Cerebellar nuclear complex (tissue), 1 donor: ENCODE data around the gene MIPEP.
"Not testable (repeated sequence)": the region's sequence is repeated elsewhere in the genome, so short reads cannot be mapped to it uniquely, and the experiment has no call there.

Experiments
- DNase-seq, 2 experiments: peaks; one replicate each; lab custom pipeline; 2025; lab: John Stamatoyannopoulos, UW

The MIPEP gene

DNA sequence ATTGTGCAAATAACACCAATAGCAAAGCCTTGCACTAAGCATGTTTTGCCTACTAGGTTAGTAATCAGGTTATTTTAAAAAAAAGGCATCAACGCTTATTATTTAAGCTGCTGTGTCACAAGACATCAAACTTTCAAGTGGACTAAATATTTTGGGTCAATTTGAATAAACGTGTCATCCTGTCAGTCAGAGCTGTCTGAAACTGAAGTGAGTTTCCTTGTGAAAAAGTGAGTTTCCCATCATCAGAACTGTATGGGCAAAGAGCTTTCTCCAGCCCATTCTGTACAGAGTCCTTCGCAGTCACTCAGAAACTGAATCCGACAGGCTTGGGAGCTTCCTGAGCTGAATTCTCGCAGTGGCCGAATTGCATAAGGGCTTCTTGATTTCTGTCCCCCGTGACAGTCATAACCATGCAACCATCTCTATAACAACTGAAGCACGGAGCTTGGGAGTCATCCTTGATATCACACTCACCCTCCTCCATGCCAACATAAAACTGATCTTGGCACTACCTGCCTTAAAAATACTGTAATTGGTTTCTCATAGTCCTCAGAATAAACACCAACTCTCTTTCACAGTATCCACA lies 139.8 kb downstream of the MIPEP start:
- no peak for DNase-seq

DNA sequence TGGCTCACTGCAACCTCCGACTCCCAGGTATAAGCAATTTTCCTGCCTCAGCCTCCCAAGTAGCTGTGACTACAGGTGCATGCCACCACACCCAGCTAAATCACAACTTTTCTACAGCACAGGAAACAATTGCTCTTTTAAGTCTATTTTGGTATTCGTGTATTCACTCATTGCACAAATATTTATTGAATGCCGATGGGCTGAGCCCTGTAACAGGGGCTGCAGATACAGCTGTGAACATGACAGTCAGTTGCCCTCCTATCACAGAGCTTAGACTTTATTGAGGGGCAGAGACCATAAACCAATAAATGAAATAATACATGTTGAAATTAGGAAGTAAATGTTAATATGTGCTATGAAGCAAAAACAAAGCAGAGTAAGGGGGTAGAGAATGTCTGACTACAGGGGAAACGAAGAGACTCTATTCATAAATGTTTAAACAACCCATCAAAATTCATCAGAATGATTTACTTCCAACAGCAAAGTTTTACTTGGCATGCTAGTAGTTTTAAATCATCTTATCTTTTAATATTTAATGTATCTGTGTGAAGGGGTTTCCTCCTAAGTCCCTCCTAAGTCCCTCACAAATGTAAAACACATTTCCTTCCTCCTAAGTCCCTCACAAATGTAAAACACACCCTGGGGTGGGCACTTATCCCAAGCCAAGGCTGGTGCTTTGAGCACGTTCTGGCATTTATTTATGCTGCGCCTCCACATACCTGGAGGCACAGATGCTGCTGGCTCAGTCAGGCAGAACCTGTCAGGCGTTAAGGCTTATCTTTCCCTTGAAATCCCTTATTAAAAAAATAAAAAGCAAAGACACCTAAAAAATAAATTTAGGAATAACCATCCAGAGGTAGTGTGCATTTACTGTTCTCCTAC lies 140.8 kb downstream of the MIPEP start:
- no peak for DNase-seq

- not testable (repeated sequence) for DNase-seq
Measured at GRCh38 chr13:23746141-23746540, 143.1 kb downstream of the MIPEP start.

DNA sequence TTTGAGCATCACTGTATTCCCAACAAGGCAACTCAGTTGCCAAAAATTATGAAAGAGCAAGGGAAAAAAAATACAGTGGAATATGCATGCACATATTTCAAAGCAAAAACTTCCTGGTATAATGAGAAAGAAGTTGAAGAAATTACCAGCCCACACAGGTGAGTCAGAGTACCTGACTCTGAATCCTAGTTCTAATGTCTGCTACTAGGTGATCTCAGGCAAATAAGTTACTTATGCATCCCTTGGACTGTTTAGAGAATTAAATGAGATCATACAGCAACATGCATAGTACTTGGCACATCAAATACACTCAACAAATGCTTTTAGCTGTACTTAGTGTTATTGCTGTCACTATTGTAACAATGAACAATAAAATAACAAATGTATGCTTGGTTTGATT lies 144.9 kb downstream of the MIPEP start:
- no peak for DNase-seq

DNA sequence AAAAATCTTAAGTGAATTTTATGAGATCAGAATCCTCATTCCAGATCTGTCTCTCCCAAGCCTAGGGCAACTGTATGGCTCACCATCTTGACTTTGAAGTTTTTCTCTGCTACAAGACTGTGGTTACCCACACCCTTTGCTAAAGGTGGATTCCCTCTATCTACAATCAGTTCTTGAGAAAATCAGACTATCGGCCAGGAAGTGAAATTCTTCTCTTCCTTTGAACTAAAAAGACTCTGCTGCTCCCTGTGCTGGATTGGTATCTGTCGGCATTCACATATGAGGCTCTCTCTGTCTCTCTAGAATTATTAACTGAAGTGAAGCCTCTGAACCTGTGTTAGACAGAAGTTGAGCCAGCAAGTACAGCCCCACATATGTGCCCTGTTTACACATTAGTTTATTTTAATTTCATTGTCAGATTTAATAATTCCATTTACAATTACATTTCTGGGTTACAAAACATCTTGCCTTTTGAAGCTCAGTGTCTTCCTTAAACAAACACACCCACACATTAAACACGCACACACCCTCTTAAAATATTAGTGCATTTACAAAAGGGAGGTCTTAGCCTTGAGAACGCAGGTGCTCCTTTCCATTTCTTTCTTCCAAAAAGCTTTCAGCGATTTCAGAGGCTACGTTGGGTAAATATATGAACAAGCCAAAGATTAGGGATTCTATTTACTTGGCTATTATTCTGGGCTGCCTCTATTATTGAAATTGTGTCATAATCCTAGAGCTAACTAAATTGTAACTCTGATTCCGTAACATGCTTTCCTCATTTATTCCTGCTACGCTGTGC lies 145.7 kb downstream of the MIPEP start:
- DNase-seq = no peak

DNA sequence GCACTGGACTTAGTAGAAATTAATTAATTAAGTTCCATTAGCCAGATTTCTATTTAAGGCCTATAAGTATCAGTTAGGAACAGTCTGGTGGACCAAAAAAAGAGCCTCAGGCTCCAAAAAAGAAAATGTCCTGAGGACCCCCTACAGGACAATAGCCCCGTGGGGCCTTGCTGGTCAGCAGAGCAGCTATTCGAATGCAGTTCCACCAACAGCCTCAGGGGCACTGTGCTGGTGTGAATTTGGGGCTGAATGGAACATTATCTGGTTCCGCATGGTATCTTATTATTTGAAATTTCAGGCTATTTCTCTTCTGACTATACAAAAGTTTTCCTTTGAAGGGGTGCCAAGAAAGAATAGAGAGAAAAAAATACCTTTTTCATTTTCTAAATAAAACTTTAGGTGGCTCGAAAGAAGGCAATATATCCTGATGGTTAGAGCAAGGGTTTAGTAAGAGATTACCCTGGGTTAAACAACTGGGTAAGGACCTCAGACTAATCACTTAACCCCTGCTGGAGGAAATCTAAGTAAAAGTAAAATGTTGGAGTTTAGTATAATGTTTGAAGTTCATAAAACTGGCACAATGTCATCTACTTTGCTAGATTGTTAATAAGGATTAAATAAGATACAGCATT lies 147.2 kb downstream of the MIPEP start:
- no peak for DNase-seq

- no peak for DNase-seq
Measured at GRCh38 chr13:23740002-23740401, 149.2 kb downstream of the MIPEP start.

DNA sequence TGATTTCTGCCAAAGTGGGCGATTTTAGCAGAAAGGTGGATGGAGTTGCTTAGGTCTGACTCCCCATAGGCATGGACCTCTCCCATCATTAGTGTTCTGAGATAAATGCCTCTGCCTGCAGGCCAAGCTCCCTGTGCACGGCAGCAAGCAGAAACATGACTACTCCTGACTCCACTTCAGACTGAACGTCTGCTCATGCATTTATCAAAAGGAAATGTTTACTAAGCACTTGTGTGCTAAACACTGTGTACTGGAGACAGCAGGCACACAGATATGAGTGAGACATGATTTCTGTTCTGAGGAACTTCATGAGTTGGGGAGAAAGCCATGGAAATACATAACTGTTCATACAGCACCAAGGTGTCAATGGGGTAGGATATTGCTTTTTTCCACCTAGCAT lies 149.6 kb downstream of the MIPEP start:
- DNase-seq = no peak

GRCh38 chr13:23736541-23736940 lies 152.7 kb downstream of the MIPEP start:
- DNase-seq = no peak

GRCh38 chr13:23735329-23735728 lies 153.9 kb downstream of the MIPEP start:
- DNase-seq = no peak

DNA sequence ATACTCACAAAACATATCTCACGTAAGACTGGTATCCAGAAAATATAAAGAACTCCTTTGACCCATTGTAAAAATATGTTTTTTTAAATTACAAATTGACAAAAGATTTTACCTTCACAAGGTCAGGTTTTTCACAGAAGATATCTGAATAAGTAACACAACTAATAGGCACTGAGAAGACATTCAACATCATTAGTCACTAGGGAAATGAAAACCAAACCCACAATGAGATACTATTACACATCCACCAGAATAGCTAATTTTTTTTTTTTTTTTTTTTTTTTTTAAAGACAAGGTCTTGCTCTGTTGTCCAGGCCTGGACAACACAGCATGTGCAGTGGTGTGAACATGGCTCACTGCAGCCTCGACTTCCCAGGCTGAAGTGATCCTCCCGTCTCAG lies 157.5 kb downstream of the MIPEP start:
- DNase-seq = no peak

DNA sequence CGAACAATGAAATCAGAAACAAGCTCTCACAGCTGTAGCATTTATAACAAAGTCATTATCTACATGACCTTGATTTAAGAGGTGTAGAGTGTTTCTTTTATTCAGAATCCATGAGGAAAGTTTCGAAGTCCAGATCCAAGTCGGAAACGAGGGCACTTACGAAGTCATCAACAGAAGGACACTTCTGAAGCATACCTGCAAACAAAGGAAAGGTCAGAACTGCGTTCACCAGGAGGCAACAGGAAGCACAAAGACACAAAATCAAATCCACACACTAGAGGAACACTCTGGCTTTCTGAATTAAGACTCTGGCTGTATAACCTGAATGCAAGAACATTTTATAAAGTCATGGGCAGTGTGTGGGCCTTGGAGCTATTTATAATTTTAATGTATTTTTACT lies 158.9 kb downstream of the MIPEP start:
- no peak for DNase-seq

DNA sequence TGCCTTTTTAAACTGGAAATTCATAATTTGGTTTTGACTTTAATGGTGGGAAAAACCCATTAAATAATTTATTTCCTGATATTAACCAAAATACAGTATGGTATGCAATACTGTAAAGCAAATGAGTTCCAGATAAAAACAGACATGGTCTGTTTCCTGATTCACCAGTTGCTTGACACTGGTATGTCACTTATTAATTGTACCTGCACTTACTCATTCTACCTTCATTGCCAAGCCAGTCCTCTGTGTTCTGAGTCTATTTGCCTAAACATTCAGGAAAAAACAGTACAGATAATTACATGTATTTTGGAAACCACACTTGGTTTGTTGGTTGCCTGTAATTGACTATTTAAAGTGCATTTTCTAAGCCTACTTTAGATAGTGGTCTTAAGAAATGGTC lies 159.7 kb downstream of the MIPEP start:
- DNase-seq = no peak

DNA sequence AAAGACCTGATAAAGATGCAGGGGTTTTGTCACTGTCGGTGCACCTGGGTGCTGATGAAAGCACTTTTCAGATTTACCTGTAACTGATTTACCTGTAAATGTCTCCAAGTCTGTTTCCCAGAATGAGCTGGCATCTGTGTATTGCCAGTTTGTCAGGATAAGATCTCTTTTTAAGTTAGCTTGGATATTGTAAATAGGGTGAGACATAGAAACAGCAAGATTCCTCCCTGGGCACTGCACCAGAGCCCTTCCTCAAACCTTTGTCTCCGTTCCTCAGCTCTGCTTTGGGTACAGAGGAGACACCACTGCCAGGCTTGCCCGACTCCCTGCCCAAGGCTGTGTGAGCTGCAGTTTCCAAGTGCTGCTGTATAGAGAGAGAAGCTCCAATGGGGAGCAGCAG lies 160.4 kb downstream of the MIPEP start:
- no peak for DNase-seq

DNA sequence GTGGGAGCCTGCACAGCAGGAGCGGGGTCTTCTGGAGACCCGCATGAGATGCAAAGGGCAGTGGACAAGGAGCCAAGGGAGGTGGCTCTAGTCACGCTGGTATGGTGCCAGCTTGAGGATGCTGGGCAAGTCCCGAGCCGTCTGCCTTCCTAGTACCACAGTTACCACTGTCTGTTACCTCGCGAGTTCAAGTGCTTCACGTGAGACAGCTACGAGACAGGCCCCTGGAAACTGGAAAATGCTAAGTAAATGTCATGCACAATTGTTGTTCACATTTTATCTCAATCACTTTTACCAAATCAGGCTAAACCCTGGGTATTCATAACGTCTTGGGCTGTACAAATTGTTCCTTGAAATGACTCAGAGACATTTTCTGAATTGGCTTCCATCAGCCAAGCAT lies 163.3 kb downstream of the MIPEP start:
- DNase-seq = no peak

- DNase-seq = no peak
Measured at GRCh38 chr13:23724196-23724970, 164.8 kb downstream of the MIPEP start.

- DNase-seq = no peak
Measured at GRCh38 chr13:23723471-23723870, 165.7 kb downstream of the MIPEP start.

- no peak for DNase-seq
Measured at GRCh38 chr13:23722726-23723453, 166.3 kb downstream of the MIPEP start.

DNA sequence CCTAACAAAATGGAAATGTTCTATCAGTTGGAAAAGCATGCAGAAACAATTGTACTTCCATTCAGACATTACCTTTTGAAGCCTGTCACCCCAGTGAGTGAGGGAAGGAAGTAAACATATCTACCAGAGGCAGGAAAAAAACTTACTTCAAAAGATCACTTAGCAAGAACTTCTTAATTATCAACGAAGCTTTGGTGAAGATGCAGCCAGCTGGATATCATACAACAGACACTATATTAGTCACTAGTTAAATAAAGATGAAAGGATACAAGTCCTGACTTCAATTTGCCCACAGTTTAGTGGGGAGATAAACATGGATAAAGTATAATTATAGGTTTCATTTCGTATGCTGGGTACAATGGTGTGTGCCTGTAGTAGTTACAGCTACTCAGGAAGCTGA lies 170.2 kb downstream of the MIPEP start:
- no peak for DNase-seq

- DNase-seq = no peak
Measured at GRCh38 chr13:23716401-23716800, 172.8 kb downstream of the MIPEP start.

- no peak for DNase-seq
Measured at GRCh38 chr13:23715762-23716235, 173.4 kb downstream of the MIPEP start.
